T-helper 2 cell (primary cell): Measurements from ENCODE around the gene SPHK2.
A peak's percentile ranks its signal among the peaks of the same experiment; 100 is the strongest.

Experiments used
- DNase-seq, 5 experiments: peaks; one replicate each; pipeline versions ENCODE4 v3.0.0 to v3.0.0-alpha.2; 2012 to 2022

SPHK2 gene

GRCh38 chr19:48606463-48607358 is 12.6 kb upstream of the SPHK2 start, which contains the start of gene SPACA4:
Gene SPACA4 (plus strand): TSS chr19:48606742. CDS start chr19:48606979, 237 bp downstream.
- DNase-seq: no peak

- no peak for DNase-seq
Measured at GRCh38 chr19:48607359-48607755, 11.9 kb upstream of the SPHK2 start.

GRCh38 chr19:48608798-48609263 is 10.5 kb upstream of the SPHK2 start:
- DNase-seq: peak in 3 of 5 experiments; percentile 18 to 80 (median 33)

- no peak for DNase-seq
Measured at GRCh38 chr19:48609571-48610108, 9.7 kb upstream of the SPHK2 start.

- no peak for DNase-seq
Measured at GRCh38 chr19:48611872-48612271, 7.4 kb upstream of the SPHK2 start.

GRCh38 chr19:48613024-48613851 is 6.1 kb upstream of the SPHK2 start:
- no peak for DNase-seq

- no peak for DNase-seq
Measured at GRCh38 chr19:48613852-48614435, 5.4 kb upstream of the SPHK2 start.

- DNase-seq: no peak
Measured at GRCh38 chr19:48614436-48615230, 4.7 kb upstream of the SPHK2 start, which contains the start of gene FAM83E. Gene FAM83E (minus strand): TSS chr19:48615076. CDS start chr19:48613372, 1,704 bp downstream.

- no peak for DNase-seq
Measured at GRCh38 chr19:48615231-48616040, 3.9 kb upstream of the SPHK2 start.

GRCh38 chr19:48616041-48616436 is 3.3 kb upstream of the SPHK2 start:
- peak in 1 of 5 experiments; percentile 59 for DNase-seq

- DNase-seq: peak in 1 of 5 experiments; percentile 42
Measured at GRCh38 chr19:48616491-48617056, 2.7 kb upstream of the SPHK2 start.

- no peak for DNase-seq
Measured at GRCh38 chr19:48617146-48617937, 2.0 kb upstream of the SPHK2 start.

- DNase-seq: no peak
Measured at GRCh38 chr19:48618278-48618915, 909 bp upstream of the SPHK2 start.

GRCh38 chr19:48619692-48620585 is 633 bp downstream of the SPHK2 start:
- no peak for DNase-seq

- DNase-seq: no peak
Measured at GRCh38 chr19:48623556-48624066, 4.3 kb downstream of the SPHK2 start.

GRCh38 chr19:48624067-48624594 is 4.8 kb downstream of the SPHK2 start:
- peak; percentile 87 to 99 (median 93) for DNase-seq
